SK-N-SH (cell line): ENCODE measurements around the gene CCDC69. TPM values are rescaled to one million over a fixed set of nuclear protein-coding genes. Genes with fewer than 3 reads are reported as not detected.

Experiments used
- CTCF ChIA-PET: fragments of 300-600, 350-600 bp; formaldehyde crosslinking; extraction: SDS; loops from one replicate; lab custom pipeline; 2021; lab: Yijun Ruan, JAX
- POLR2A ChIA-PET: fragments of 350-600 bp; sonication (Branson Sonifier 250); formaldehyde crosslinking; extraction: SDS; loops from one replicate; lab custom pipeline; 2020; ENCODE audit warnings: antibody characterized with exemption, inconsistent platforms; lab: Yijun Ruan, JAX
- DNase-seq: peaks from one replicate; pipeline ENCODE4 v3.0.0; 2012
- H2AFZ ChIP-seq: fragments of 200-600 bp; sonication (generic); 2 replicates; pipeline ENCODE4 v1.8.1; 2016; ENCODE audit warnings: antibody characterized with exemption, mild to moderate bottlenecking, low read depth
- H3F3A ChIP-seq: fragments of 200-600 bp; sonication (generic); replicated peaks from 2 replicates; pipeline ENCODE3; 2016; ENCODE audit warnings: antibody characterized with exemption, mild to moderate bottlenecking; ENCODE audit not compliant: insufficient read depth
- H3K27ac ChIP-seq, 2 experiments: fragments of 200-500 bp in 1 of 2; fragments of 200-600 bp in 1 of 2; sonication (Bioruptor generic) in 1 of 2; sonication (generic), shearing (Covaris generic) in 1 of 2; 2 replicates each; pipeline versions ENCODE4 v1.5.1 to v1.6.1; 2014 to 2016; ENCODE audit warnings: low read depth in 2 of 2, inconsistent platforms in 1 of 2, low read length in 1 of 2, mild to moderate bottlenecking in 1 of 2, mixed read lengths in 1 of 2
- H3K27me3 ChIP-seq: fragments of 200-600 bp; sonication (generic), shearing (Covaris generic); 2 replicates; pipeline ENCODE4 v1.6.1; 2016; ENCODE audit warnings: mixed run types; ENCODE audit not compliant: insufficient read depth
- H3K36me3 ChIP-seq, 2 experiments: fragments of 200-500 bp in 1 of 2; fragments of 200-600 bp in 1 of 2; sonication (Bioruptor generic) in 1 of 2; sonication (generic) in 1 of 2; replicated peaks in 1 of 2; 2 replicates each; pipeline versions ENCODE3 to v1.5.1; 2014 to 2016; ENCODE audit warnings: low read length in 1 of 2, mild to moderate bottlenecking in 1 of 2; ENCODE audit not compliant: insufficient read depth in 2 of 2, control insufficient read depth in 1 of 2
- H3K4me1 ChIP-seq, 2 experiments: fragments of 200-500 bp in 1 of 2; fragments of 200-600 bp in 1 of 2; sonication (Bioruptor generic) in 1 of 2; sonication (generic), shearing (Covaris generic) in 1 of 2; 2 replicates each; pipeline versions ENCODE4 v1.5.1 to v1.6.1; 2014 to 2016; ENCODE audit warnings: low read depth in 1 of 2, low read length in 1 of 2, mixed run types in 1 of 2; ENCODE audit not compliant: insufficient read depth in 2 of 2, control insufficient read depth in 1 of 2
- H3K4me2 ChIP-seq: fragments of 200-600 bp; sonication (generic), shearing (Covaris generic); 2 replicates; pipeline ENCODE4 v1.6.1; 2017; ENCODE audit warnings: mixed run types
- H3K4me3 ChIP-seq, 2 experiments: fragments of 200-500 bp in 1 of 2; fragments of 200-600 bp in 1 of 2; sonication (Bioruptor generic) in 1 of 2; sonication (generic), shearing (Covaris generic) in 1 of 2; 2 replicates each; pipeline versions ENCODE4 v1.5.1 to v1.8.1; 2014 to 2016; ENCODE audit warnings: low read depth in 2 of 2, inconsistent platforms in 1 of 2, low read length in 1 of 2, mild to moderate bottlenecking in 1 of 2, mixed read lengths in 1 of 2, moderate library complexity in 1 of 2
- H3K79me2 ChIP-seq: fragments of 200-600 bp; sonication (generic); 2 replicates; pipeline ENCODE4 v1.8.1; 2017; ENCODE audit warnings: mild to moderate bottlenecking; ENCODE audit not compliant: insufficient read depth
- H3K9ac ChIP-seq: fragments of 200-600 bp; sonication (generic); 2 replicates; pipeline ENCODE4 v1.6.1; 2017; ENCODE audit warnings: mixed run types
- H3K9me2 ChIP-seq: fragments of 200-600 bp; sonication (generic); 2 replicates; pipeline ENCODE4 v1.6.1; 2017; ENCODE audit warnings: mixed run types
- H3K9me3 ChIP-seq: fragments of 200-600 bp; sonication (generic); 2 replicates; pipeline ENCODE4 v1.6.1; 2017; ENCODE audit warnings: mixed run types, mild to moderate bottlenecking, moderate library complexity
- H4K20me1 ChIP-seq: fragments of 200-600 bp; sonication (generic); 2 replicates; pipeline ENCODE4 v1.6.1; 2017; ENCODE audit warnings: mild to moderate bottlenecking, mixed run types; ENCODE audit not compliant: insufficient read depth
- CHD2 ChIP-seq: fragments of 150-350 bp; IDR thresholded peaks from 2 replicates; pipeline ENCODE4 v1.6.1; 2018; ENCODE audit warnings: low read length; ENCODE audit not compliant: partially characterized antibody
- EP300 ChIP-seq, 2 experiments: IDR thresholded peaks; 2 replicates each; pipeline versions ENCODE4 v1.4.0 to v1.6.1; 2012; ENCODE audit warnings: borderline replicate concordance in 1 of 2, low read depth in 1 of 2, low read length in 1 of 2
- EZH2phosphoT487 ChIP-seq: fragments of 200-600 bp; sonication (generic); IDR thresholded peaks from 2 replicates; pipeline ENCODE4 v1.6.1; 2017; ENCODE audit warnings: low read depth, mixed run types, mild to moderate bottlenecking, antibody characterized with exemption, moderate library complexity, borderline replicate concordance
- FOXM1 ChIP-seq: IDR thresholded peaks from 2 replicates; pipeline ENCODE4 v1.4.0; 2012; ENCODE audit warnings: low read depth, mild to moderate bottlenecking
- NFIC ChIP-seq: IDR thresholded peaks from 2 replicates; pipeline ENCODE4 v1.4.0; 2012; ENCODE audit warnings: borderline replicate concordance
- POLR2AphosphoS5 ChIP-seq: IDR thresholded peaks from 2 replicates; pipeline ENCODE4 v1.6.1; 2012; ENCODE audit warnings: low read depth, low read length
- RCOR1 ChIP-seq: fragments of 150-350 bp; IDR thresholded peaks from 2 replicates; pipeline ENCODE4 v1.6.1; 2017; ENCODE audit warnings: antibody characterized with exemption, low read length
- SIN3A ChIP-seq: IDR thresholded peaks from 2 replicates; pipeline ENCODE4 v1.6.1; 2012; ENCODE audit warnings: low read depth, mild to moderate bottlenecking, low read length, moderate library complexity, borderline replicate concordance
- TAF1 ChIP-seq: IDR thresholded peaks from 2 replicates; pipeline ENCODE4 v1.6.1; 2012; ENCODE audit warnings: low read depth, mild to moderate bottlenecking, low read length, moderate library complexity, borderline replicate concordance
- TCF12 ChIP-seq: IDR thresholded peaks from 2 replicates; pipeline ENCODE4 v1.4.0; 2012
- TEAD4 ChIP-seq: IDR thresholded peaks from 2 replicates; pipeline ENCODE4 v1.4.0; 2012; ENCODE audit warnings: mild to moderate bottlenecking, borderline replicate concordance; ENCODE audit not compliant: insufficient read depth
- YY1 ChIP-seq: IDR thresholded peaks from 2 replicates; pipeline ENCODE4 v1.4.0; 2012; ENCODE audit warnings: low read depth, mild to moderate bottlenecking
- WGBS: methylation state at CpG from one replicate; pipeline ENCODE4 v1.1.6; 2017; ENCODE audit warnings: low lambda C conversion rate; 5-methylcytosine and 5-hydroxymethylcytosine counted together
- polyA plus RNA-seq, 3 experiments: library from polyadenylated mRNA; depleted of rRNA; stranded (reverse); fragments of >200 nt; gene quantifications; 2 replicates each; pipeline ENCODE4 v1.2.3, GENCODE V29; 2012
- TF ChIP-seq, protein P1 (sequence below): IDR thresholded peaks from 2 replicates; pipeline ENCODE4 v1.4.0; 2012; ENCODE audit warnings: low read depth, borderline replicate concordance
- TF ChIP-seq, protein P2 (sequence below): fragments of 150-350 bp; IDR thresholded peaks from 2 replicates; pipeline ENCODE4 v1.6.1; 2016; ENCODE audit warnings: mild to moderate bottlenecking, low read depth, low read length
- TF ChIP-seq, protein P3 (sequence below): IDR thresholded peaks from 2 replicates; pipeline ENCODE4; 2012
- TF ChIP-seq, protein P4 (sequence below): IDR thresholded peaks from 2 replicates; pipeline ENCODE4 v1.4.0; 2012; ENCODE audit warnings: low read depth

CCDC69 gene
- polyA plus RNA-seq, 1 of the 3 experiments (the other 2 are of a cell fraction): 0.38 TPM

DNA sequence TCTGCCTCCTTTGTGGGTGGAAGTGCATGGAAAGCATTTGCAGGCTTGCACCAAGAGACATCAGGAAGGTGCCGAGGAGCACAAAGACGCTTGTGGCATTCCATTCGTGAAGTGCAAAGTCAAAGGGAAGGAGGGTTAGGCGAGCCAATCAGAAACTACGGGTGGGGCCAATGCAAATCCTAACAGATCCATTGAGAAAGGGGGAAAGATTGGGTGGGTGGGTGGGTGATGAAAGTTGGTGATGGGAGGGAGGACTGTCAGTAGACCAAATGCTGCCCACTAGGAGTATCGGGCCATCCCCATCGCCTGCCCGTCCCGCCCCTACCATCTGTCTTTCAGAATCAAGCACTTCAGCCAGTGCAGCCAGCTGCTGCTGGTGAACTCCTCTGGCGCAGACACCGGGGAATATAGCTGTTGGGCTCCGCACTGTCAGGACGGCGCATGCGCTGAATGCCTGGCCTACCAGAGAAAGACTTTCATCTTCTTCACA is 49.2 kb downstream of the CCDC69 start:
- Histone ChIP-seq H3F3A (no peaks in the 10 kb centered on the region), H3K79me2 (no peaks in the 10 kb centered on the region), H4K20me1 (no peaks in the 10 kb centered on the region), H3K4me2 (no peak overlapping the region), H3K27me3 (no peaks in the 10 kb centered on the region; the same call in 1 of the 2 replicates), H3K27ac (no peak overlapping the region), H3K9ac (no peak overlapping the region), H3K4me1 (no peaks in the 10 kb centered on the region), H3K36me3 (no peaks in the 10 kb centered on the region), H3K4me3 (no peak overlapping the region), H3K9me3 (no peaks in the 10 kb centered on the region), H2AFZ (no peak overlapping the region), H3K9me2 (no peaks in the 10 kb centered on the region)
- TF ChIP-seq NFIC: no peak
- TF ChIP-seq, protein P1, sequence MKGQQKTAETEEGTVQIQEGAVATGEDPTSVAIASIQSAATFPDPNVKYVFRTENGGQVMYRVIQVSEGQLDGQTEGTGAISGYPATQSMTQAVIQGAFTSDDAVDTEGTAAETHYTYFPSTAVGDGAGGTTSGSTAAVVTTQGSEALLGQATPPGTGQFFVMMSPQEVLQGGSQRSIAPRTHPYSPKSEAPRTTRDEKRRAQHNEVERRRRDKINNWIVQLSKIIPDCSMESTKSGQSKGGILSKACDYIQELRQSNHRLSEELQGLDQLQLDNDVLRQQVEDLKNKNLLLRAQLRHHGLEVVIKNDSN: no peak
- TF ChIP-seq POLR2AphosphoS5: no peak
- TF ChIP-seq, protein P2, sequence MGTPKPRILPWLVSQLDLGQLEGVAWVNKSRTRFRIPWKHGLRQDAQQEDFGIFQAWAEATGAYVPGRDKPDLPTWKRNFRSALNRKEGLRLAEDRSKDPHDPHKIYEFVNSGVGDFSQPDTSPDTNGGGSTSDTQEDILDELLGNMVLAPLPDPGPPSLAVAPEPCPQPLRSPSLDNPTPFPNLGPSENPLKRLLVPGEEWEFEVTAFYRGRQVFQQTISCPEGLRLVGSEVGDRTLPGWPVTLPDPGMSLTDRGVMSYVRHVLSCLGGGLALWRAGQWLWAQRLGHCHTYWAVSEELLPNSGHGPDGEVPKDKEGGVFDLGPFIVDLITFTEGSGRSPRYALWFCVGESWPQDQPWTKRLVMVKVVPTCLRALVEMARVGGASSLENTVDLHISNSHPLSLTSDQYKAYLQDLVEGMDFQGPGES: no peak
- no peak for TF ChIP-seq TCF12
- TF ChIP-seq FOXM1: no peak
- TF ChIP-seq YY1: no peak
- TF ChIP-seq EZH2phosphoT487: no peak
- TF ChIP-seq RCOR1: no peak
- TF ChIP-seq TAF1: no peak
- TF ChIP-seq EP300 (IDR thresholded peaks at IDR 0.05; ENCODE audit: borderline replicate concordance in 1 of 2, low read depth in 1 of 2, low read length in 1 of 2): no peak
- TF ChIP-seq TEAD4: no peak
- TF ChIP-seq CHD2: no peak
- CTCF ChIA-PET: no interaction called here
- WGBS: 80% methylated on average over 9 of the region's 15 CpGs
- DNase-seq: no peak
- POLR2A ChIA-PET: no interaction called here

DNA sequence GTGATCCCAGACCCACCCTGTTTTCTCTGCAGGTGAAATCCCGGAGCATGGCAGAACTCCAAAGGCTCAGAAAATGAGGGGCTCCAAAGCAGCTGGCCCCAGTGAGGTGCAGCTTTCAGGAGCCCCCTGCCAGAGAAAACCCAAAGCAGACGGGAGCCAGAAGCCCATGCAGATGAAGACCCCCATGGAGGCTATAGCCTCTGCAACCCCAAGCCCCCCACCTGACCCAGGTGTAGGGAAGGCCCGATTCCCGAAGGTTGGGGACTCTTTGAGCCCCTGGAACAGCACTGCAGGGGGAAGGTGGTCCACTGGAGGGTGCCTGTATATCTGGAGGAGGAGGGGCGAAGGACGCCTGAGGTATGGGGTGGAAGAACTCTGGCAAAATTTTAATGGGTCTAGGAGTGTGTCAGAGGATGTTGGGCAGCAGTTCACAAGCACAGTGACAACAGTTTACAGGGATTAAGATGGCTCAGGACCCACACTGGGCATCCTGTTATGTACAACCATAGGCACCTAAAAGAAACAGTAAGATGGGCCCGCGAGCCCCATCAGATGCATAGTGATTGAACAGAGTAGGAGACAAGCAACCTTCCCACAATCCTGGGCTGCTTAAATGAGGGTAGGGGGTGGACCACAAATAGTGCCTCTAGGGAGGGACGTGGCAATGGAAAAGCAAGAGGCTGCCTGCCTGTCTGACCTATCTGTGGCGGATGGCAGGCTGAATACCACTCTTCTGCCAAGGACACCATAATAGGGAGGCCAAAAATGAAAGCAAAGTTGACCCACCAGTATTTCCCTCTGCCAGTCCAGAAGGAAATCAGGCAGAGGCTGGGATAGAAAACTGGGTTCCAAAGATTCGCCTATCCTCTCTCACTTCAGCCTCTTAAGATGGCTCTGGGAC is 49.9 kb downstream of the CCDC69 start:
- CTCF ChIA-PET: interaction anchor here (1.1 to 13.8 kb wide), 6 partner anchors 10 to 126 kb away, joined by 3 to 540 read pairs (median 4); no protein-coding TSS in a partner anchor

More for the DNA sequence above, 49.9 kb downstream of the CCDC69 start:
- no peak overlapping the region for H2AFZ ChIP-seq
- 81% methylated on average over 10 of the region's 11 CpGs for WGBS
- no peak for DNase-seq
- POLR2A ChIA-PET: no interaction called here
- no peaks in the 10 kb centered on the region for H3F3A ChIP-seq
- no peaks in the 10 kb centered on the region for H3K36me3 ChIP-seq
- H3K9ac ChIP-seq: no peak overlapping the region
- no peaks in the 10 kb centered on the region for H3K79me2 ChIP-seq
- H3K27me3 ChIP-seq: no peaks in the 10 kb centered on the region; the same call in 1 of the 2 replicates
- H3K4me2 ChIP-seq: no peak overlapping the region
- no peaks in the 10 kb centered on the region for H3K9me2 ChIP-seq
- no peak overlapping the region for H3K27ac ChIP-seq
- H4K20me1 ChIP-seq: no peaks in the 10 kb centered on the region
- H3K9me3 ChIP-seq: no peaks in the 10 kb centered on the region
- TF ChIP-seq, protein P3, sequence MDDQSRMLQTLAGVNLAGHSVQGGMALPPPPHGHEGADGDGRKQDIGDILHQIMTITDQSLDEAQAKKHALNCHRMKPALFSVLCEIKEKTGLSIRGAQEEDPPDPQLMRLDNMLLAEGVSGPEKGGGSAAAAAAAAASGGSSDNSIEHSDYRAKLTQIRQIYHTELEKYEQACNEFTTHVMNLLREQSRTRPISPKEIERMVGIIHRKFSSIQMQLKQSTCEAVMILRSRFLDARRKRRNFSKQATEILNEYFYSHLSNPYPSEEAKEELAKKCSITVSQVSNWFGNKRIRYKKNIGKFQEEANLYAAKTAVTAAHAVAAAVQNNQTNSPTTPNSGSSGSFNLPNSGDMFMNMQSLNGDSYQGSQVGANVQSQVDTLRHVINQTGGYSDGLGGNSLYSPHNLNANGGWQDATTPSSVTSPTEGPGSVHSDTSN: no peak
- no peak for TF ChIP-seq SIN3A
- TF ChIP-seq, protein P4, sequence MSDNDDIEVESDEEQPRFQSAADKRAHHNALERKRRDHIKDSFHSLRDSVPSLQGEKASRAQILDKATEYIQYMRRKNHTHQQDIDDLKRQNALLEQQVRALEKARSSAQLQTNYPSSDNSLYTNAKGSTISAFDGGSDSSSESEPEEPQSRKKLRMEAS: no peak
- H3K4me1 ChIP-seq: no peaks in the 10 kb centered on the region
- no peak overlapping the region for H3K4me3 ChIP-seq
